ENCODE data around the gene TTC7B.

Gene TTC7B

DNA sequence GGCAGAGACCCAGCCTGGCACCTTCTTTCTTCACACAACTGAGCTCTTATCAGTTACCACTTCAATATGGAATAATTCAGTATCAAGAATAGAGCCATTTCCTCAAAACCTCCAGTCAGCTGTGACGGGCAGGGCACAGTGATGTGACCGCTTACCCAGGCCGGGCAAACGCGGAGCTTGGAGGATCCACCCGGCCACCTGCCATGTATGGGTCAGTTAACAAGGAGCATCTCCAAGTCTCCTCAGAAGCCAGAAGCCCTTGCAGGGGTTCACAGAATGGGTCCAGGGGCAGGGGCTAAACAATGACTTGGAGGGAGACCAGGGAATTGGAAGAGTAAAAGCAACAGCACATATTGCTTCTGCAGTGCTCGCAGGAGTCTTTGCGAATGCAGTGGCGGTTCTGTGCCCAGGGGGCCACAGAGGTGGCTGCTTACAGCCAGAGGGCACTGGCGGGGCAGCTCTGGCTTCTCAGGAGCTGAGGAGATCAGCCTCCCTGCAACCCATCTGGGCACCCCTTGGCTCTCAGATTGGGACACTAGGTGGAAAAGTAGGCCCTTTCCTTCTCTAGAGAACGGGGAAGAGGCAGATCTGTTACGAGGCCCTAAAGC lies 257.1 kb downstream of the TTC7B start:
- no peaks in the 10 kb centered on the region for H3K27me3 ChIP-seq (ENCODE audit: control insufficient read depth in 3 of 3, insufficient read depth in 3 of 3, low read depth in 1 of 3, low read length in 3 of 3)
- no CpG with 5 or more reads among the region's 12 CpGs for WGBS, 2 donors (ENCODE audit: extremely low coverage in 2 of 2, insufficient read length in 2 of 2, insufficient replicate concordance in 1 of 2)
- no peak overlapping the region for H3K4me2 ChIP-seq (ENCODE audit: insufficient read depth, low read length, poor library complexity, severe bottlenecking)
- H2AFZ ChIP-seq (ENCODE audit: low read length): no peak overlapping the region
- peak overlapping the region; percentile 9 for H4K91ac ChIP-seq (ENCODE audit: low read depth, low read length, poor library complexity)
- no peak overlapping the region for H3K18ac ChIP-seq (ENCODE audit: low read length)
- H3K36me3 ChIP-seq (replicated peaks in 1 of 2; ENCODE audit: control insufficient read depth in 2 of 2, insufficient read depth in 2 of 2, low read length in 2 of 2): no peaks in the 10 kb centered on the region
- peak overlapping the region; percentile 3 for H2AK5ac ChIP-seq (ENCODE audit: low read depth, low read length)
- no peak overlapping the region for H3K14ac ChIP-seq (ENCODE audit: low read length)
- H3K4me3 ChIP-seq (ENCODE audit: low read length in 2 of 2): no peak overlapping the region
- no peak overlapping the region for H2BK5ac ChIP-seq (ENCODE audit: low read length)
- peaks cover 13 to 29% of the 10 kb centered on the region in 2 donors for H3K4me1 ChIP-seq (ENCODE audit: control insufficient read depth in 2 of 2, insufficient read depth in 1 of 2, low read depth in 1 of 2, low read length in 2 of 2)
- no peak overlapping the region for H3K4ac ChIP-seq (ENCODE audit: low read length)
- no peaks in the 10 kb centered on the region for H3K9me3 ChIP-seq (replicated peaks in 1 of 2; ENCODE audit: control insufficient read depth in 2 of 2, insufficient read depth in 1 of 2, low read depth in 1 of 2, low read length in 2 of 2)
- no peak overlapping the region for H4K8ac ChIP-seq (ENCODE audit: low read depth, low read length)
- no peak overlapping the region for H3K23ac ChIP-seq (ENCODE audit: low read depth, low read length, poor library complexity)
- no peak overlapping the region for H3K9ac ChIP-seq (ENCODE audit: low read depth, low read length, poor library complexity)
- no peak overlapping the region for H2BK120ac ChIP-seq (ENCODE audit: low read depth, low read length)
- H2BK12ac ChIP-seq (ENCODE audit: low read length): no peak overlapping the region
- H2BK15ac ChIP-seq (ENCODE audit: low read length): no peak overlapping the region
- no peak for DNase-seq (ENCODE audit: low spot score)
- no peak overlapping the region for H3K27ac ChIP-seq (replicated peaks; ENCODE audit: low read length)
- no peaks in the 10 kb centered on the region for H3K79me1 ChIP-seq (ENCODE audit: low read depth, low read length)

GRCh38 chr14:90558041-90558982 lies 257.9 kb downstream of the TTC7B start:
- Histone ChIP-seq H3K9me3 (replicated peaks in 1 of 2; ENCODE audit: control insufficient read depth in 2 of 2, insufficient read depth in 1 of 2, low read depth in 1 of 2, low read length in 2 of 2) (no peaks in the 10 kb centered on the region), H2AFZ (ENCODE audit: low read length) (no peak overlapping the region), H3K4me3 (ENCODE audit: low read length in 2 of 2) (no peak overlapping the region), H3K9ac (ENCODE audit: low read depth, low read length, poor library complexity) (peak overlapping the region; percentile 38), H3K27me3 (ENCODE audit: control insufficient read depth in 3 of 3, insufficient read depth in 3 of 3, low read depth in 1 of 3, low read length in 3 of 3) (no peaks in the 10 kb centered on the region), H3K14ac (ENCODE audit: low read length) (no peak overlapping the region), H3K36me3 (replicated peaks in 1 of 2; ENCODE audit: control insufficient read depth in 2 of 2, insufficient read depth in 2 of 2, low read length in 2 of 2) (no peaks in the 10 kb centered on the region), H2BK12ac (ENCODE audit: low read length) (no peak overlapping the region), H4K91ac (ENCODE audit: low read depth, low read length, poor library complexity) (peak overlapping the region; percentile 48), H3K4me2 (ENCODE audit: insufficient read depth, low read length, poor library complexity, severe bottlenecking) (no peak overlapping the region), H4K8ac (ENCODE audit: low read depth, low read length) (no peak overlapping the region), H3K27ac (replicated peaks; ENCODE audit: low read length) (no peak overlapping the region), H3K23ac (ENCODE audit: low read depth, low read length, poor library complexity) (no peak overlapping the region), H3K18ac (ENCODE audit: low read length) (peak overlapping the region; percentile 58), H2BK120ac (ENCODE audit: low read depth, low read length) (no peak overlapping the region), H2BK15ac (ENCODE audit: low read length) (no peak overlapping the region), H3K4me1 (ENCODE audit: control insufficient read depth in 2 of 2, insufficient read depth in 1 of 2, low read depth in 1 of 2, low read length in 2 of 2) (peaks cover 13 to 33% of the 10 kb centered on the region in 2 donors), H3K79me1 (ENCODE audit: low read depth, low read length) (no peaks in the 10 kb centered on the region), H2BK5ac (ENCODE audit: low read length) (peak overlapping the region; percentile 79), H2AK5ac (ENCODE audit: low read depth, low read length) (peak overlapping the region; percentile 76), H3K4ac (ENCODE audit: low read length) (no peak overlapping the region)
- WGBS, 2 donors (ENCODE audit: extremely low coverage in 2 of 2, insufficient read length in 2 of 2, insufficient replicate concordance in 1 of 2): no CpG with 5 or more reads among the region's 30 CpGs
- no peak for DNase-seq (ENCODE audit: low spot score)

DNA sequence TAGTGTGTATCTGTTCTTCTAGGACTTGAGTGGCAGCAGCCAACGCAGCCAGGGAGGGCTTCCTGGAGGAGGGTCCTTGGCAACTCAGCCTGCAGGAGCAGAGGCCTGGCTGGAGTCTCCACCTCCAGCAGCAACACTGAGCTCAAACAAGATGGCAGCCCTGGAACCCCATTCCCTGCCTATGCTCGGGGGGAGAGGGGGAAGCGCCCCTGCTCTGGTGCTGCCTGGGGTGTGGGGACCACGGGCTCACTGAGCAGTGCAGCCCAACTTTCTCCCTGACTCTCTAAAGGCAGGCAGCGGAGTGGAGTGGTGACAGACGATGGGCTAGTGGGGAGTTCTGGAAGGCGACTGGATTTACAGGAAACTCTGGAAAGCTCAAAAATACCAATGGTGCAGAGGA lies 258.7 kb downstream of the TTC7B start:
- H3K27me3 ChIP-seq (ENCODE audit: control insufficient read depth in 3 of 3, insufficient read depth in 3 of 3, low read depth in 1 of 3, low read length in 3 of 3): no peaks in the 10 kb centered on the region
- H3K4me3 ChIP-seq (ENCODE audit: low read length in 2 of 2): no peak overlapping the region
- peaks cover 13 to 33% of the 10 kb centered on the region in 2 donors for H3K4me1 ChIP-seq (ENCODE audit: control insufficient read depth in 2 of 2, insufficient read depth in 1 of 2, low read depth in 1 of 2, low read length in 2 of 2)
- no peak overlapping the region for H3K9ac ChIP-seq (ENCODE audit: low read depth, low read length, poor library complexity)
- peak overlapping the region; percentile 72 for H3K14ac ChIP-seq (ENCODE audit: low read length)
- H3K9me3 ChIP-seq (replicated peaks in 1 of 2; ENCODE audit: control insufficient read depth in 2 of 2, insufficient read depth in 1 of 2, low read depth in 1 of 2, low read length in 2 of 2): no peaks in the 10 kb centered on the region
- no peak overlapping the region for H2BK12ac ChIP-seq (ENCODE audit: low read length)
- H2AK5ac ChIP-seq (ENCODE audit: low read depth, low read length): peak overlapping the region; percentile 76
- no peak overlapping the region for H4K8ac ChIP-seq (ENCODE audit: low read depth, low read length)
- no peak overlapping the region for H3K4ac ChIP-seq (ENCODE audit: low read length)
- no CpG with 5 or more reads among the region's 7 CpGs for WGBS, 2 donors (ENCODE audit: extremely low coverage in 2 of 2, insufficient read length in 2 of 2, insufficient replicate concordance in 1 of 2)
- no peak overlapping the region for H2AFZ ChIP-seq (ENCODE audit: low read length)
- H3K18ac ChIP-seq (ENCODE audit: low read length): peak overlapping the region; percentile 42
- H3K4me2 ChIP-seq (ENCODE audit: insufficient read depth, low read length, poor library complexity, severe bottlenecking): no peak overlapping the region
- H3K36me3 ChIP-seq (replicated peaks in 1 of 2; ENCODE audit: control insufficient read depth in 2 of 2, insufficient read depth in 2 of 2, low read length in 2 of 2): no peaks in the 10 kb centered on the region
- no peak overlapping the region for H3K23ac ChIP-seq (ENCODE audit: low read depth, low read length, poor library complexity)
- H2BK120ac ChIP-seq (ENCODE audit: low read depth, low read length): no peak overlapping the region
- no peak for DNase-seq (ENCODE audit: low spot score)
- no peak overlapping the region for H4K91ac ChIP-seq (ENCODE audit: low read depth, low read length, poor library complexity)
- H3K79me1 ChIP-seq (ENCODE audit: low read depth, low read length): no peaks in the 10 kb centered on the region
- no peak overlapping the region for H3K27ac ChIP-seq (replicated peaks; ENCODE audit: low read length)
- peak overlapping the region; percentile 79 for H2BK5ac ChIP-seq (ENCODE audit: low read length)
- no peak overlapping the region for H2BK15ac ChIP-seq (ENCODE audit: low read length)
